ENCODE results near the gene KLHL22. TPM values are rescaled to one million over a fixed set of nuclear protein-coding genes. Genes with fewer than 3 reads are reported as not detected.
A peak's percentile ranks its signal among the peaks of the same experiment; 100 is the strongest.

The KLHL22 gene
- total and polyA plus RNA-seq, 2 of the 4 experiments (the other 2 are of a cell fraction), result 27.1 to 30.1 TPM

DNA sequence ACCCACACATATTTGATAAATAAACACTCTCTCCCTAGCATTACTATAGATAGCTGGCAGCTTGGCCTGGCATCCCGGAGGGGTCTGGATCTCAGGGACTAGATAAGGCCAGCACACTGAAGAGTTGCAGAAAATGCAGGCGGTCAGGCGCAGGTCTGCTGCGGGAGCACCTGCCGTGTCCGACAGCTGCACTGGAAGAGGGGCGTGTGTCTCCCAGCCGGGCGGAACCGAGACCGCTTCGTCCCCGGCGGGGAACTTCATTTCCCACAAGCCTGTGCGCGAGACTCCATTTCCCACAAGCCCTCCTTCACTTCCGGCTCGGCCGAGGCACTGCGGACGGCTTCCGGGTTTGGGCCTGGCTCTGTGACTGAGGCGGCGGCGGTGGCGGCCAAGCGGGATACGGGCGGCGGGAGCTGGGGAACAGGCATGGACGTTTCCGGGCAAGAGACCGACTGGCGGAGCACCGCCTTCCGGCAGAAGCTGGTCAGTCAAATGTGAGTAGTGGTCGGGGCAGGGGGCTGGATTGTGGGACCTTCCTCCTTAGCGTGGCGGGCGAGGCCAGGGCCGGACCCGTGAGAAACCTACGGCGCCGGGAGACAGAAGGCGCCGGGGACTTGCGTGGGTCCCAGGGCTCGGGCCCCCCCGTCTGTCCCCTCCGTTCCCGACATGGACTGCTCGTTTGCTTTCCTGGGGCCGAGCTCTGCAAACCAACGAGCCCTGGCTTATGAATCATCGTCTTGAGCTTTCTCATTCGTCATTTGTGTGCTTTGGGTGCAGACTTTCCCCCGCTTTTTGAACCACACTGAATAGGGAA, 11.9 kb upstream of the KLHL22 start, which contains the start of gene MED15 (continued):
- TF ChIP-seq SMC3 (IDR thresholded peaks at IDR 0.05; ENCODE audit: low read depth, low read length) (peak; percentile 18; the same call in 1 of the 2 replicates), MAFK (IDR thresholded peaks at IDR 0.05; ENCODE audit: low read depth, low read length) (no peak), RCOR1 (IDR thresholded peaks at IDR 0.05; ENCODE audit: insufficient replicate concordance, low read length) (no peak)

All from IMR-90 (cell line).